GM18505 (cell line): ENCODE results near the gene PAQR3.
A peak's percentile ranks its signal among the peaks of the same experiment; 100 is the strongest.

Experiments used
- ATAC-seq: cut with Tn5 transposase; IDR thresholded peaks from one replicate; pipeline ENCODE4 v1.9.1; 2021; ENCODE audit not compliant: unreplicated experiment
- POLR2A ChIP-seq: IDR thresholded peaks from 4 replicates; pipeline ENCODE4 v1.6.1; 2011; ENCODE audit warnings: borderline replicate concordance; ENCODE audit not compliant: insufficient read depth, insufficient read length; ENCODE audit errors: extremely low read depth

Gene PAQR3

DNA sequence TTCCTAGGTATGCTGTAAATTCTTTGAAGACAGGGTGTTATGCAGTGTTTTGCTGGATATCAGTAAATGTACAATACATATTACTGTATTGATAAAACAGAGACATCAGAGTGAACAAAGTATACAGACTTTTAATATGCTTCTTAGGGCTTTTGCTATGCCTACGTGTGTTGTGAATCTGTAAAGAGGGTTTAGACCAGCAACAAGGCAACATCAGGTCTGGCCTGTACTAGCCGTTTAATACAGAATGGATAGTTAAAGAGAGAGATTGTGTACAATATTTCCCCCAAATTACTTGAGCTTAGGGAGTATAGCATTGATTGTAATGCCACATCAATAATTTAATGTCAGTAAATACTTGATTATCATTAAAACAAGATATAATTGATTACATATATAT, 75.2 kb downstream of the PAQR3 start:
- TF ChIP-seq POLR2A, result no peak
- ATAC-seq, result no peak

DNA sequence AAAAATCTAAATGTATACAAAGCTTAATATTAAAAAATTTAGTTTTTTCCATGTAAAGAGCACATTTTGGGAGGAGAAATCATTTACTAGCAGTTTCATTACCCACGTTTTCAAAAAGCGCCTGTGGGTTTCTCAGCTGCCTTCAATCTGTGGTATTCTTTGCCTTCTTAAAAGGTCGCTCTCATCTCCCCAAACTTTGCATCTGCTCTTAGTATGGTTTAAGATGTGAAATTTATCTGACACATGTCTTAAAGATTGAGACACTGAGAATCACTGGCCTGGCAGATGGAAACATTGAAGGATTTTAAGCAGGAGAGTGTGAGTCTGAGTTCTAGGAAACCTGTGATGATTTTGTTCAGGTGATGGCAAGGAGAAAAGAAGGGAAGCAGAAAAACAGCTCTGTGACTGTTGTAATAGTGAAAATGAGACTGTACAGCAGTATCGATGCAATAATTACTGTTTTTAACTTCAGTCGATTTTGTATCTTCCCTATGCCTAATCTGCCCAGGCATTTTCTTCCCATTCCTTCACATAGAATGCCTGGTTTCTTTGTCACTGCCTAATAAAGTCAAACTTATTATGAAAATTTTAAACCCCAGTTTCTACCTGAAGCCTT, 75.9 kb downstream of the PAQR3 start:
- ATAC-seq, result peak; percentile 47
- no peak for TF ChIP-seq POLR2A

DNA sequence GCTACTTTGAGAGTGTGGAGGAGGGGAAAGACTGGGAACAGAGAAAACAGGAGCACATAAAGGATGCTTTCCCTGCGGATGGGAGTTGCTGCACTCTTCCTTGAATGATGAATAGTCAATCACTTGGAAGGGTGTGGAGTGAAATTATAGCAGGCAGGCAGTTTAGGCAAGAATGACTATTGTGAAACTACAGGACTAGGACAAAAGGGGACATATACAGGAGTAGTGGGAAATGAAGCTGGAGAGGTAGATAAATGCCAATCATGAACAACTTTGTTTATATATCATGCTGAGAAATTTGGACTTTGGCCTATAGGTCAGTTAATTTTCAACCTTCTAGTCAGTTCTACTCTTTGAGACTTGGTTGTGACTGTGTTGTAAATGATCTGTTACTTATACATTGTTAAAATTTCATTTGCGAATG, 76.9 kb downstream of the PAQR3 start:
- no peak for ATAC-seq
- no peak for TF ChIP-seq POLR2A
